PC-9 (cell line): ENCODE results near the gene OOSP1. TPM values are rescaled to one million over a fixed set of nuclear protein-coding genes. Genes with fewer than 3 reads are reported as not detected.

Source experiments
- BruUV-seq: library from RNA; stranded (reverse); fragments of 400-500 nt; replicated peaks from 2 replicates; lab custom pipeline; 2021; lab: Mats Ljungman, UMichigan
- CTCF ChIA-PET: fragments of 300-600 bp; sonication (Branson Sonifier 250); formaldehyde crosslinking; loops from one replicate; lab custom pipeline; 2022; ENCODE audit warnings: antibody characterized with exemption; lab: Charles Lee
- POLR2A ChIA-PET: fragments of 300-600 bp; sonication (Branson Sonifier 250); formaldehyde crosslinking; loops from one replicate; lab custom pipeline; 2022; ENCODE audit warnings: antibody characterized with exemption; ENCODE audit not compliant: unreplicated experiment; lab: Charles Lee
- DNase-seq, 2 experiments: peaks; one replicate each; pipeline versions ENCODE4 v3.0.0 to v3.0.0-alpha.2; 2015 to 2022; ENCODE audit warnings: mixed read lengths in 1 of 2
- H2AFZ ChIP-seq: fragments of 200-600 bp; sonication (generic); 2 replicates; pipeline ENCODE4 v1.8.1; 2017; ENCODE audit warnings: antibody characterized with exemption
- H3F3A ChIP-seq: fragments of 200-600 bp; sonication (generic); 2 replicates; pipeline ENCODE4 v1.8.1; 2017; ENCODE audit warnings: antibody characterized with exemption, mild to moderate bottlenecking, low read depth; ENCODE audit not compliant: insufficient read depth
- H3K27ac ChIP-seq: fragments of 200-600 bp; sonication (generic); 2 replicates; pipeline ENCODE4 v1.6.1; 2016; ENCODE audit warnings: mixed run types
- H3K27me3 ChIP-seq: fragments of 200-600 bp; sonication (generic); 2 replicates; pipeline ENCODE4 v1.6.1; 2016; ENCODE audit warnings: low read depth, mixed run types; ENCODE audit not compliant: insufficient read depth
- H3K36me3 ChIP-seq: fragments of 200-600 bp; sonication (generic); 2 replicates; pipeline ENCODE4 v1.6.1; 2016; ENCODE audit warnings: low read depth, mixed run types
- H3K4me1 ChIP-seq: fragments of 200-600 bp; sonication (generic); replicated peaks from 2 replicates; pipeline ENCODE4 v1.6.1; 2016; ENCODE audit warnings: mixed run types; ENCODE audit not compliant: insufficient read depth
- H3K4me2 ChIP-seq: fragments of 200-600 bp; sonication (generic); 2 replicates; pipeline ENCODE4 v1.6.1; 2017; ENCODE audit warnings: mixed run types
- H3K4me3 ChIP-seq: fragments of 200-600 bp; sonication (generic); 2 replicates; pipeline ENCODE4 v1.6.1; 2016; ENCODE audit warnings: mixed run types
- H3K79me2 ChIP-seq: fragments of 200-600 bp; sonication (generic); 2 replicates; pipeline ENCODE4 v1.6.1; 2017; ENCODE audit warnings: low read depth, mixed run types
- H3K9me2 ChIP-seq: fragments of 200-600 bp; sonication (generic); 2 replicates; pipeline ENCODE4 v1.8.1; 2017; ENCODE audit warnings: mild to moderate bottlenecking; ENCODE audit not compliant: insufficient read depth
- H3K9me3 ChIP-seq: fragments of 200-600 bp; sonication (generic); 2 replicates; pipeline ENCODE4 v1.8.1; 2016; ENCODE audit warnings: low read depth; ENCODE audit not compliant: insufficient read depth
- H4K20me1 ChIP-seq: fragments of 200-600 bp; sonication (generic); 2 replicates; pipeline ENCODE4 v1.8.1; 2017; ENCODE audit not compliant: insufficient read depth
- EZH2 ChIP-seq: fragments of 200-600 bp; sonication (generic); IDR thresholded peaks from 2 replicates; pipeline ENCODE4 v1.8.0; 2017; ENCODE audit warnings: antibody characterized with exemption, low read depth
- intact Hi-C: fragments of 100-400 bp; cut with micrococcal nuclease; formaldehyde crosslinking; loops from one replicate; pipeline ENCODE4 v1.10.0; 2022; ENCODE audit not compliant: unreplicated experiment
- total RNA-seq: library from RNA; stranded (reverse); gene quantifications from 2 replicates; pipeline ENCODE4 v1.2.3, GENCODE V29; 2021
- TF ChIP-seq, protein P1 (sequence below): fragments of 200-600 bp; sonication (generic); conservative IDR thresholded peaks from 2 replicates; pipeline ENCODE4 v1.6.1; 2017; ENCODE audit warnings: mixed run types, antibody characterized with exemption, mild to moderate bottlenecking, moderate library complexity

OOSP1 gene
- total RNA-seq, 1 experiment from 2014 or later = not detected

GRCh38 chr11:59960502-59961381 lies 22.5 kb downstream of the OOSP1 start:
- H3K36me3 ChIP-seq = no peaks in the 10 kb centered on the region
- no peak overlapping the region for H3K4me2 ChIP-seq
- CTCF ChIA-PET = no interaction called here
- no peak for TF ChIP-seq EZH2
- TF ChIP-seq, protein P1, sequence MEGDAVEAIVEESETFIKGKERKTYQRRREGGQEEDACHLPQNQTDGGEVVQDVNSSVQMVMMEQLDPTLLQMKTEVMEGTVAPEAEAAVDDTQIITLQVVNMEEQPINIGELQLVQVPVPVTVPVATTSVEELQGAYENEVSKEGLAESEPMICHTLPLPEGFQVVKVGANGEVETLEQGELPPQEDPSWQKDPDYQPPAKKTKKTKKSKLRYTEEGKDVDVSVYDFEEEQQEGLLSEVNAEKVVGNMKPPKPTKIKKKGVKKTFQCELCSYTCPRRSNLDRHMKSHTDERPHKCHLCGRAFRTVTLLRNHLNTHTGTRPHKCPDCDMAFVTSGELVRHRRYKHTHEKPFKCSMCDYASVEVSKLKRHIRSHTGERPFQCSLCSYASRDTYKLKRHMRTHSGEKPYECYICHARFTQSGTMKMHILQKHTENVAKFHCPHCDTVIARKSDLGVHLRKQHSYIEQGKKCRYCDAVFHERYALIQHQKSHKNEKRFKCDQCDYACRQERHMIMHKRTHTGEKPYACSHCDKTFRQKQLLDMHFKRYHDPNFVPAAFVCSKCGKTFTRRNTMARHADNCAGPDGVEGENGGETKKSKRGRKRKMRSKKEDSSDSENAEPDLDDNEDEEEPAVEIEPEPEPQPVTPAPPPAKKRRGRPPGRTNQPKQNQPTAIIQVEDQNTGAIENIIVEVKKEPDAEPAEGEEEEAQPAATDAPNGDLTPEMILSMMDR = no peak
- POLR2A ChIA-PET = no interaction called here
- H3K27ac ChIP-seq = no peak overlapping the region
- H3K79me2 ChIP-seq = no peaks in the 10 kb centered on the region
- intact Hi-C loops = no loop called here
- no peaks in the 10 kb centered on the region for H3K27me3 ChIP-seq
- H3K4me1 ChIP-seq = no peaks in the 10 kb centered on the region
- no peak overlapping the region for H2AFZ ChIP-seq
- H3K9me2 ChIP-seq = no peaks in the 10 kb centered on the region
- H3K4me3 ChIP-seq = no peak overlapping the region
- H3F3A ChIP-seq = no peaks in the 10 kb centered on the region
- H3K9me3 ChIP-seq = 0 out of 2 replicates have a peak, but pooled peaks cover 4% of the 10 kb centered on the region
- no TSS peak for BruUV-seq
- H4K20me1 ChIP-seq = no peaks in the 10 kb centered on the region
- no peak for DNase-seq

DNA sequence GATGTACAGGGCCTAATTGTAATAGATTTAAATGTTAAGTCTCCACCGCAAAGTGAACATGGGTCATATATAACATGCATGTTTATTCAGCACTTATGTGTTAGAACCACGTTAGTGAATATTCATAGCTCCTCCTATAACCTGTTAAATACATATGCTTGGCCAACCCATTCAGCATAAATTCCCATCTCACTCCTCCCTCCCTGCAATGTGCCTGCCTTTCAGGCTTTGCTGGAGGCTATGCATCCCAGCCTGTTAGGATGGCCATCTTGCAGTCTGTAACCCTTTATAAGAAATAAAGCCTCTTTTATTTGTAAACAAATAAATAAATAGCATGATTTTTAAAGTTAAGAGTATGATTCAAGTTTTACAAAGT lies 23.9 kb downstream of the OOSP1 start:
- Histone ChIP-seq H3K4me1 (no peaks in the 10 kb centered on the region), H3K9me2 (no peaks in the 10 kb centered on the region), H4K20me1 (no peaks in the 10 kb centered on the region), H3K4me3 (no peak overlapping the region), H3K27ac (no peak overlapping the region), H3F3A (no peaks in the 10 kb centered on the region), H3K79me2 (no peaks in the 10 kb centered on the region), H3K9me3 (0 out of 2 replicates have a peak, but pooled peaks cover 2% of the 10 kb centered on the region), H2AFZ (no peak overlapping the region), H3K27me3 (no peaks in the 10 kb centered on the region), H3K4me2 (no peak overlapping the region), H3K36me3 (no peaks in the 10 kb centered on the region)
- no peak for DNase-seq
- CTCF ChIA-PET = no interaction called here
- BruUV-seq = no TSS peak
- POLR2A ChIA-PET = no interaction called here
- intact Hi-C loops = no loop called here
- TF ChIP-seq, protein P1 = no peak
- no peak for TF ChIP-seq EZH2

DNA sequence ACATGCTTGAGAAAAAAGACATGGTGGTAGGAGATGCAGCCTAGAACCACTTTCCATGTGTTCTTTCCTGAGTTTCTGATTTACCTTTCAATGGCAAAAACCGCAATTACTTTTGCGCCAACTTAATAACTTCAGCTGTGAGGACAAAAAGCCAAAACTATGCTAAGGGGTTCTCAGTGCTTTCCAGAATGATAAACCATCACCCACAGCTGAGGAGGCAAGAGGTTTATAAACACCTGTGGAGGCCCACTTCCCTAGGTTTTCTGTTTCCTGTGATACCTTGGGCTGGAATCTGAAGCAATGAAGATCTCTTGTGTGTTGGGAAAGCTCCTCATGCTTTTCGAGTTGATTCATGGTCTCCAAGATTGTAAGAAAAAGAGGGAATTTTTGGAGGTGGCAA lies 25.5 kb downstream of the OOSP1 start, which contains the start of gene OOSP4A:
OOSP4A (plus strand) TSS at position 301 of the 400 bp plus-strand sequence; CDS start at position 301, 0 bp downstream.
- intact Hi-C loops = no loop called here
- CTCF ChIA-PET = interaction anchor here (0.7 kb wide), 1 partner anchor 124 kb away, joined by 18 read pairs; no protein-coding TSS in a partner anchor
- Histone ChIP-seq H3F3A (no peaks in the 10 kb centered on the region), H3K27me3 (no peaks in the 10 kb centered on the region), H3K9me2 (no peaks in the 10 kb centered on the region), H3K36me3 (no peaks in the 10 kb centered on the region), H3K4me3 (no peak within 1 kb of the TSS), H3K4me1 (no peaks in the 10 kb centered on the region), H3K9me3 (no peaks in the 10 kb centered on the region), H3K79me2 (no peaks in the 10 kb centered on the region), H4K20me1 (no peaks in the 10 kb centered on the region), H3K27ac (no peak within 1 kb of the TSS), H2AFZ (no peak within 1 kb of the TSS), H3K4me2 (no peak within 1 kb of the TSS)
- no TSS peak for BruUV-seq
- TF ChIP-seq EZH2 = no peak
- TF ChIP-seq, protein P1 = no peak
- POLR2A ChIA-PET = no interaction called here
- no peak for DNase-seq
